ENCODE results near the gene SHB. TPM values are rescaled to one million over a fixed set of nuclear protein-coding genes. Genes with fewer than 3 reads are reported as not detected.

SHB gene
- total and polyA plus RNA-seq, 10 donors, result 1.2 to 20.5 (median 7.1) TPM

- Histone ChIP-seq H3K27ac (no peak overlapping the region), H3K4me3 (no peak overlapping the region), H3K27me3 (replicated peaks in 1 of 7) (no peaks in the 10 kb centered on the region), H3K36me3 (no peaks in the 10 kb centered on the region), H3K4me1 (peaks cover 0 to 36% (median 12%) of the 10 kb centered on the region in 6 donors), H3K9me3 (no peaks in the 10 kb centered on the region)
- TF ChIP-seq POLR2AphosphoS5 (IDR thresholded peaks at IDR 0.05), result no peak
- no peak for TF ChIP-seq POLR2A (IDR thresholded peaks at IDR 0.05)
- TF ChIP-seq, protein P1, sequence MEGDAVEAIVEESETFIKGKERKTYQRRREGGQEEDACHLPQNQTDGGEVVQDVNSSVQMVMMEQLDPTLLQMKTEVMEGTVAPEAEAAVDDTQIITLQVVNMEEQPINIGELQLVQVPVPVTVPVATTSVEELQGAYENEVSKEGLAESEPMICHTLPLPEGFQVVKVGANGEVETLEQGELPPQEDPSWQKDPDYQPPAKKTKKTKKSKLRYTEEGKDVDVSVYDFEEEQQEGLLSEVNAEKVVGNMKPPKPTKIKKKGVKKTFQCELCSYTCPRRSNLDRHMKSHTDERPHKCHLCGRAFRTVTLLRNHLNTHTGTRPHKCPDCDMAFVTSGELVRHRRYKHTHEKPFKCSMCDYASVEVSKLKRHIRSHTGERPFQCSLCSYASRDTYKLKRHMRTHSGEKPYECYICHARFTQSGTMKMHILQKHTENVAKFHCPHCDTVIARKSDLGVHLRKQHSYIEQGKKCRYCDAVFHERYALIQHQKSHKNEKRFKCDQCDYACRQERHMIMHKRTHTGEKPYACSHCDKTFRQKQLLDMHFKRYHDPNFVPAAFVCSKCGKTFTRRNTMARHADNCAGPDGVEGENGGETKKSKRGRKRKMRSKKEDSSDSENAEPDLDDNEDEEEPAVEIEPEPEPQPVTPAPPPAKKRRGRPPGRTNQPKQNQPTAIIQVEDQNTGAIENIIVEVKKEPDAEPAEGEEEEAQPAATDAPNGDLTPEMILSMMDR (IDR thresholded peaks at IDR 0.05 in 8 of 11, conservative IDR thresholded peaks at IDR 0.05 in 3 of 11), result no peak
- WGBS, 5 donors, result 36 to 60% (median 51%) methylated on average over 10 of the region's 10 CpGs
- intact Hi-C loops (cut with DNase I; ENCODE audit: low total_unique reads), result no loop called here
- DNase-seq, result no peak
Observed at GRCh38 chr9:38020151-38021076, 48.6 kb downstream of the SHB start.

- intact Hi-C loops (cut with DNase I; ENCODE audit: low total_unique reads), result no loop called here
- Histone ChIP-seq H3K4me1 (peaks cover 0 to 30% (median 10%) of the 10 kb centered on the region in 6 donors), H3K36me3 (no peaks in the 10 kb centered on the region), H3K9me3 (no peaks in the 10 kb centered on the region), H3K4me3 (no peak overlapping the region), H3K27ac (no peak overlapping the region), H3K27me3 (replicated peaks in 1 of 7) (no peaks in the 10 kb centered on the region)
- no peak for DNase-seq
- TF ChIP-seq, protein P1 (IDR thresholded peaks at IDR 0.05 in 8 of 11, conservative IDR thresholded peaks at IDR 0.05 in 3 of 11), result no peak
- no peak for TF ChIP-seq POLR2AphosphoS5 (IDR thresholded peaks at IDR 0.05)
- no peak for TF ChIP-seq POLR2A (IDR thresholded peaks at IDR 0.05)
- WGBS, 5 donors, result 81 to 90% (median 87%) methylated on average over 3 of the region's 3 CpGs
Observed at GRCh38 chr9:38019731-38020130, 49.3 kb downstream of the SHB start.

DNA sequence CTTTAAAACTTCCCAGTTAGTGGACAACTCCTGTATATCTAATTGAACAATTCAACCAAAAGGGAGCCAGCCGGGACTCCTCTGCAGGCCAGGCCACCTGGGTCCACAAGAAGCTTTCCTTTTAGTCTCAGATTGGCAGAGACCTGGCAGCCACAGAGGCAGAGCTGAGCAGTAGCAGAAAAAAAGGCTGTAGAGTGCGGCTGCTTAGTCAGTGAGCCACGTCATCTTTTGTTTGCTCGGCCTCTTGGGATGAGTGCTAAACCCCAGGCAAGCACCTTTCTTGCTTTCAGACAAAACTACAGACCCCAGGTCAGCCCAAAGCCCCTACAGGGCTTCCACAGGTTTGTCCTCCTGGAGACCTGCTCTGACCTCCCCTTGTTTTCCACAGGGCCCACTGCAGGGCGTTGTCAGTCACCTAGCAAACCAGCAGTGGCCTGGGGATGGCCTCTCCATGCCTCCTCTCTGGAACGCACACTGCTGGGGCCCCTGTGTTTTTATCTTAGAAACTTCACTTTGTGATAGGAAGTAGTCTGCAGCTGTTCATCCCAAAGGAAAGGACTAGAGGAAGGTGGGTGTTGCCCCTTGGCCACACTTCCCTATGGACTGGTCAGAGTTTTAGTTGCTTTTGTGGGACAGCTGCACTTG, 49.9 kb downstream of the SHB start:
- TF ChIP-seq POLR2A (IDR thresholded peaks at IDR 0.05), result no peak
- TF ChIP-seq POLR2AphosphoS5 (IDR thresholded peaks at IDR 0.05), result no peak
- TF ChIP-seq, protein P1 (IDR thresholded peaks at IDR 0.05 in 8 of 11, conservative IDR thresholded peaks at IDR 0.05 in 3 of 11), result no peak
- peaks cover 0 to 26% (median 10%) of the 10 kb centered on the region in 6 donors for H3K4me1 ChIP-seq
- 62 to 88% (median 71%) methylated on average over 6 of the region's 6 CpGs for WGBS, 5 donors
- intact Hi-C loops (cut with DNase I; ENCODE audit: low total_unique reads), result no loop called here
- no peak for DNase-seq
- no peaks in the 10 kb centered on the region for H3K9me3 ChIP-seq
- H3K4me3 ChIP-seq, result no peak overlapping the region
- peaks cover 0 to 6% (median 0%) of the 10 kb centered on the region in 6 donors for H3K36me3 ChIP-seq
- H3K27ac ChIP-seq, result no peak overlapping the region
- no peaks in the 10 kb centered on the region for H3K27me3 ChIP-seq (replicated peaks in 1 of 7)
